GM20000 (cell line): ENCODE results near the gene SH2D1B.

Experiments
- DNase-seq: peaks from one replicate; pipeline ENCODE4 v3.0.0; 2012; ENCODE audit warnings: low spot score
- TF ChIP-seq, protein P1 (sequence below): IDR thresholded peaks from 2 replicates; pipeline ENCODE4 v1.5.1; 2012; ENCODE audit warnings: mild to moderate bottlenecking, control low read depth; ENCODE audit errors: extremely low read depth, missing control alignments

The SH2D1B gene

DNA sequence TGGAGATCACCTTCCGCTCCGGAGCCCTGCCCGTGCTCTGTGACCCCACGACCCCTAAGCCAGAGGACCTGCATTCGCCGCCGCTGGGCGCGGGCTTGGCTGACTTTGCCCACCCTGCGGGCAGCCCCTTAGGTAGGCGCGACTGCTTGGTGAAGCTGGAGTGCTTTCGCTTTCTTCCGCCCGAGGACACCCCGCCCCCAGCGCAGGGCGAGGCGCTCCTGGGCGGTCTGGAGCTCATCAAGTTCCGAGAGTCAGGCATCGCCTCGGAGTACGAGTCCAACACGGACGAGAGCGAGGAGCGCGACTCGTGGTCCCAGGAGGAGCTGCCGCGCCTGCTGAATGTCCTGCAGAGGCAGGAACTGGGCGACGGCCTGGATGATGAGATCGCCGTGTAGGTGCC is 44.9 kb downstream of the SH2D1B start:
- DNase-seq: no peak
- TF ChIP-seq, protein P1, sequence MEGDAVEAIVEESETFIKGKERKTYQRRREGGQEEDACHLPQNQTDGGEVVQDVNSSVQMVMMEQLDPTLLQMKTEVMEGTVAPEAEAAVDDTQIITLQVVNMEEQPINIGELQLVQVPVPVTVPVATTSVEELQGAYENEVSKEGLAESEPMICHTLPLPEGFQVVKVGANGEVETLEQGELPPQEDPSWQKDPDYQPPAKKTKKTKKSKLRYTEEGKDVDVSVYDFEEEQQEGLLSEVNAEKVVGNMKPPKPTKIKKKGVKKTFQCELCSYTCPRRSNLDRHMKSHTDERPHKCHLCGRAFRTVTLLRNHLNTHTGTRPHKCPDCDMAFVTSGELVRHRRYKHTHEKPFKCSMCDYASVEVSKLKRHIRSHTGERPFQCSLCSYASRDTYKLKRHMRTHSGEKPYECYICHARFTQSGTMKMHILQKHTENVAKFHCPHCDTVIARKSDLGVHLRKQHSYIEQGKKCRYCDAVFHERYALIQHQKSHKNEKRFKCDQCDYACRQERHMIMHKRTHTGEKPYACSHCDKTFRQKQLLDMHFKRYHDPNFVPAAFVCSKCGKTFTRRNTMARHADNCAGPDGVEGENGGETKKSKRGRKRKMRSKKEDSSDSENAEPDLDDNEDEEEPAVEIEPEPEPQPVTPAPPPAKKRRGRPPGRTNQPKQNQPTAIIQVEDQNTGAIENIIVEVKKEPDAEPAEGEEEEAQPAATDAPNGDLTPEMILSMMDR: no peak

DNA sequence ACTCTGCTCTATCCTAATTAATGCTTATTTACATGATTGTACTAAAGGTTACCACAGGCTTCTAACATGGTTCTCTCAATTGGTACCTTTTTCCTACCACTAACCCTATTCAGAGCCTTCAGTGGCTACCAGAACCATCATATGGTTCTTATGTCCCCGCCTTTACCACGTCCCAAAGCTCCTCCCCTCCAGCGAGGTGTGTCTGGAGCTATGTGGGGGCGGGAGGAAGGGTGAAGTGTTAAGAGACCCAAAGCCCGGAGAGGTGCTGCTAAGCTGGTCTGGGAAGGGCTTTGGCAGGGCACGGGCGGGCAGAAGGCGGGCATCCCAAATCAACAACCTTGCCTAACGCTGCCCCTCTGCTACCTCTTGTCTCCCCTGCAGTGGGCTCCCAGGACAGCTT is 45.3 kb downstream of the SH2D1B start:
- TF ChIP-seq, protein P1: no peak
- no peak for DNase-seq

DNA sequence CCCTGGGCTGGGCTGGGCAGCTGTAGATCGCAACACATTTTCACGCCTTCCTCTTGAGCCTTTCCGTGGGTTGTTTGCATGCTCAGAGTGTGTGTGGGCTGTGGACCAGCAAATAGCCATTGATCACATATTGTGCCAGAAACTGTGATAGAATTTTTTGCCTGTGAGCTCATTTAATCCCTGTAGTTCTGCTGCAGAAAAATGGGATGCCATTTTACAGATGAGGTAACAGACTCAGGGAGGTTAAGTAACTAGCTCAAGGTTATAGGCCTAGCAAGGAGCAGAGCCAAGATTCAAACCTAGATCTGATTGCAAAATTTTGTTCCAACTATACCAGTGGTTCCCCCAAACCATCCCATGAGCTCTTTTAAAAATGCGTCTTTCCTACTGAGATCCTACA is 45.8 kb downstream of the SH2D1B start:
- DNase-seq: no peak
- TF ChIP-seq, protein P1: no peak

DNA sequence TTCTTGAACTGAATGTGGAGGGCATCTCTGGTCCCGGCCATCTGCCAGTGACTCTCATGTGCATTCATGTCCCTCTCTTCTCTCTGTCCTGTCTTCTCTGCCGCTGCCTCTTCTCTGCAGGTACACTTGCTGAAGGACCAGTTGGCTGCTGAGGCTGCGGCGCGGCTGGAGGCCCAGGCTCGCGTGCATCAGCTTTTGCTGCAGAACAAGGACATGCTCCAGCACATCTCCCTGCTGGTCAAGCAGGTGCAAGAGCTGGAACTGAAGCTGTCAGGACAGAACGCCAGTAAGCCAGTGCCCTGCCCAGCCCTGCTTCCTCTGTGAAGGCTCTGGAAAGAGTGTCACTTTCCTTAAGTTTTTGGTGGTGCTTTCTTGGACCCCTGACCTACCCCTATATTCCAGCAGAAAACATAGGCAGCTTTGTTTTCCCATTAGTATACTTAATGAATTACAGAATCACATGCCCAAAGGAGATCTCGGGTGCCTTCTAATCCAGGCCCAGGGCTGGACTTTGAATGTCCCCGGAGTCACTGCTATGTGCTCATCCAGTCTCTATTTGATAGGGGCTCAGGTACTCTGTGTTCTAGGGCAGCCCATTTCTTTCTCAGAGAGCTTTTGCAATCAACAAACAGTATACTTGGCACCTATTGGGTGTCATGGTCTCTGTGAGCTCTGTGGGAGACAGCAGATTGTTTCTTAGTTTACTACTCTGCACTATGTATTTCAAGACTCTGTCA is 46.5 kb downstream of the SH2D1B start:
- DNase-seq: no peak
- TF ChIP-seq, protein P1: no peak

DNA sequence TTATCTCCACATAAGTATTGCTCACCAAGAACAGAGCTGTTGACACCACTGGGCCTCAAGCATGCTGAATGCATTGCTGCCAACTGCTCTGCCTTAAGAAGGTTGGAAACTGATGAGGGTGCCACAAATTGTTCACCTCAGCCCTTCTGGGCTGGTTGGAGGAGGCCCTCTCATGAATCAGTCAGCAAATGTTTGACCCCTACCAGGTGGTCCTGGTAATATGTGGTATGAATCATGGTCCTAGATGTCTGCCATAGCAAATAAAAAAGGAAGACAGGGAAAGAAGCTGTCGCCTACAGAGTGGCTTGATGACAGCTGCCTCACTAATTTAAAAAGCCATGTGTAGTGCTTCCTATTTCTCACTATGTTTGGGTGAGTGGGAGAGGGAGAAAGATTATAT is 47.4 kb downstream of the SH2D1B start:
- TF ChIP-seq, protein P1: no peak
- no peak for DNase-seq

DNA sequence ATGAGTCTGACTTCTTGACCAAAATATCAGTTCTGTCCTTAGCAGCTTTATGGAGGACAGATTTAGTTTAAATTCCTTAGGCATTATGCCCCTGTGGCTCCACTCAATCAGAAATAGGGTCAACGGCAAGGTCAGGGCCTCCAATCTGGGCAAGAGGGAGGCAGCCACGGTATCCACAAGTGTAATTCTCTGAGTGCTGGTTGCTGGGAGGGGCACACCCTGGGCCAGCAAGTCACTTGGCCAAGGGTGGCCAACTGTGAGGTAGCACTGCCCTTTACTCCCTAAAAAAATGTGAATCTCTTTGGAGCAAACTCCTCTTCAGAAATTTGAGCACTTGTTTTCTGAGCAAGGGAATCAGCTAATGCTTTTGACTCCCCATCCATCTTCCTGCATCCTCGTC is 48.1 kb downstream of the SH2D1B start:
- no peak for DNase-seq

DNA sequence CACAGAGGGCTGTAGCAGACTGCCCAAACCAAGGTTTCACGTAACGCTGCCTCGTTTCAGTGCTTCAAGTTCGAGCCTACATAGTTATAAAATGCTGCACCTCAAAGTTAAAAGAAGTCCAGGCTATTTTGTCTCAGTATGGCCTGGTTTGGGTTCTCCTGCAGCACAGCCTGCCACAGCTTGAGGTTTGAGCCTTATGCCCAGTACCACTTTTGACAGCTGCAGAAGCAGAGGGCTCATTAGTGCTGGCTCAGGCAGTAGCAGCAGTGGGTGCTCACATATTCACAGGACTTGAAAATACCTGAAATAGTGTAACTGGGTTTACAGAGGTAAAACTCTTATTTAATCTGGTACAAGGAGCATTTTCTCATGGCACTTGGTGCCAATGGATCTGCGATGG is 50.6 kb downstream of the SH2D1B start:
- DNase-seq: no peak
- TF ChIP-seq, protein P1: no peak

More for the DNA sequence above, 48.1 kb downstream of the SH2D1B start:
- TF ChIP-seq, protein P1: no peak
